GM12801 (cell line): ENCODE results near the gene TBRG4.

Experiments used
- TF ChIP-seq, protein P1 (sequence below): IDR thresholded peaks from one replicate; pipeline ENCODE4 v1.5.1; 2011; ENCODE audit warnings: control low read depth; ENCODE audit not compliant: insufficient read length; ENCODE audit errors: extremely low read depth

Gene TBRG4

DNA sequence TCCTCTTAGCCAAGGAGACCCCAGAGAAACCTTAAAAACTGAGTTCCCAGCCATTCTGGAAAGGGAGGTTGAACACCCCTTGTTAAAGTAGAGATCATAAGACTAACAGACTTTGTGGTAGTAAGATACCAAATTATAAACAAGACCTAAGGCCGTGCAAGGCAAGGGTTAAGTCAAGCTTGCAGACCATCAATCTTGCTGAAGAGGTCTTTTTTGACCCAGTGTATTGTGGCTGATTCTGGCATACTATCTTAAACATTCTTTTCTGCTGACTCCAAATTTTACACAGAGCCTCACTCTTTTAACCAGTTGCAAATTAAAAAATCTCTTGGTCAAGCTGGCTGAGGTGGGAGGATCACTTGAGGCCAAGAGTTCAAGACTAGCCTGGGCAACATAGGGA, 1.2 kb upstream of the TBRG4 start:
- TF ChIP-seq, protein P1, sequence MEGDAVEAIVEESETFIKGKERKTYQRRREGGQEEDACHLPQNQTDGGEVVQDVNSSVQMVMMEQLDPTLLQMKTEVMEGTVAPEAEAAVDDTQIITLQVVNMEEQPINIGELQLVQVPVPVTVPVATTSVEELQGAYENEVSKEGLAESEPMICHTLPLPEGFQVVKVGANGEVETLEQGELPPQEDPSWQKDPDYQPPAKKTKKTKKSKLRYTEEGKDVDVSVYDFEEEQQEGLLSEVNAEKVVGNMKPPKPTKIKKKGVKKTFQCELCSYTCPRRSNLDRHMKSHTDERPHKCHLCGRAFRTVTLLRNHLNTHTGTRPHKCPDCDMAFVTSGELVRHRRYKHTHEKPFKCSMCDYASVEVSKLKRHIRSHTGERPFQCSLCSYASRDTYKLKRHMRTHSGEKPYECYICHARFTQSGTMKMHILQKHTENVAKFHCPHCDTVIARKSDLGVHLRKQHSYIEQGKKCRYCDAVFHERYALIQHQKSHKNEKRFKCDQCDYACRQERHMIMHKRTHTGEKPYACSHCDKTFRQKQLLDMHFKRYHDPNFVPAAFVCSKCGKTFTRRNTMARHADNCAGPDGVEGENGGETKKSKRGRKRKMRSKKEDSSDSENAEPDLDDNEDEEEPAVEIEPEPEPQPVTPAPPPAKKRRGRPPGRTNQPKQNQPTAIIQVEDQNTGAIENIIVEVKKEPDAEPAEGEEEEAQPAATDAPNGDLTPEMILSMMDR = no peak

DNA sequence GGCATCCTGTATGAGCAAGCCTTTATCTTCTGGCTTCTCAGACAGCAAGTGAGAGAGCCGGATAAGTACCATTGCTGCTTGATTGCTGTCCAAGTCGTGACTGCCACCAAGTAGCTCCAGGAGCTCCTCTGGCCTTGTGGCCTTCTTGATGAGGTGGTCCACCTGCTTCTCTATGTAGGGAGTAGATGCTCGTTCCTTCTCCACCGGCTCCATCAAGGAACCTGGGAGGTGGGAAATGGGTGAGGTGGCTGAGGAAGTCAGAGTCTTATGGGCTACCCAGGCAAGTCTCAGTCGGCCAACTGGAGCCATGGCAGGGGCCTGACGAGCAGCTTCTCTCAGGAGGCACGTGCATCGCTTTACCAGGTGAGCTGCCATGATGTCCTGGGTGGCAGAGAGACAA, 2.6 kb downstream of the TBRG4 start:
- TF ChIP-seq, protein P1 = no peak

GRCh38 chr7:45107356-45107755, 4.1 kb downstream of the TBRG4 start:
- TF ChIP-seq, protein P1 = no peak

DNA sequence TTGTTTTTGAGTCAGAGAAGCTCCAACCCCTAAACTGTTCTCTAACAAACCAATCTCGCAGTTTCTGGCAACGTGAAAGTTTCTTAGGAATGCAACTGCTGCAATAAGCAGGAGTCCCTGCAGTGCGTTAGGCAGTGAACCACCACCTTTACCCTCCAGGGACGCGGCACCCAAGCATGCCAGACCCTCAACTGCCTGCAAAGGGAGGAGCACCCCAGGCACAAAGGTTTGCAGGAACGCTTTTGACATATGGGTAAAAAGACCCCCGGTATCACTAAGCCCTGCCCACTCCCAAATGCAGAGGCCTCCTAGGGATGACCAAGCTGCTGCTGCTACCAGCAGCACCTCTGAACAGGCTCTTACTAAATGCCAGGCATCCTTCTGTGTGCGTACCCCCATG, 4.7 kb downstream of the TBRG4 start:
- TF ChIP-seq, protein P1 = no peak

DNA sequence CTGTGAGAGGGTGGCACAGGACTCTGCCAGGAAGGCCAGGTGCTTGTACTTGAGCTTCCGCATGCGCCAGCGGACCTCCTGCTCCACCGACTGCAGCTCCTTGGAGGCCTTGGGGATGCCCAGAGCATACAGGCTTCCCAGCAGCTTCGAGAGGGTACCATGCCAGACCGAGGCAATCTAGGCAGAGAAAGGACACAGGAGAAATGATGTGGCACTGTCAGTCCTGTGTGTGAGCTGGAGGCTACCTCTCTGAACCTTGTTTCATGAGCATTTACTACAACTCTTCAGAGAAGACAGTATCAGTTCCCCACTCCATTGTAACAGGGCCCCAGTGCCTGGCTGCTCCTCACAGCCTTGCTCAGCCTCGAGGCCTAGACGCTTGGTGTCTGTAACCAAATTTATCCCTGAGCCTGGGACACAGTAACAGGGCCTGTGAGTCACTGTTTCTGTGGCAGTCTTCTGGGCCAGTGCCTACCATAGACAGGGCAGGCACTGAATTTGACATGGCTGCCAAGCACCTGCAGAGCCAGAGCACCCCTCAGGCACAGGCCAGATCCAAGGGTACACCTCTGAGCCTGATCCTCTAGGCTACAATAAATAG, 5.8 kb downstream of the TBRG4 start:
- TF ChIP-seq, protein P1 = no peak

- TF ChIP-seq, protein P1 = no peak
Measured at GRCh38 chr7:45104844-45105587, 6.5 kb downstream of the TBRG4 start.

- TF ChIP-seq, protein P1 = no peak
Measured at GRCh38 chr7:45103958-45104843, 7.3 kb downstream of the TBRG4 start.
